ENCODE data around the gene SIGLEC7.
A peak's percentile ranks its signal among the peaks of the same experiment; 100 is the strongest.

Gene SIGLEC7

GRCh38 chr19:51114087-51114729, 27.9 kb upstream of the SIGLEC7 start:
- Histone ChIP-seq H3K27ac (ENCODE audit: low read depth in 2 of 2, low read length in 2 of 2) (no peak overlapping the region), H3K36me3 (ENCODE audit: control insufficient read depth in 2 of 2, insufficient read depth in 2 of 2, low read length in 2 of 2) (no peaks in the 10 kb centered on the region), H3K4me1 (ENCODE audit: control insufficient read depth in 2 of 2, insufficient read depth in 2 of 2, low read length in 2 of 2) (no peaks in the 10 kb centered on the region), H3K4me3 (ENCODE audit: low read length in 2 of 2) (no peak overlapping the region), H3K27me3 (ENCODE audit: control insufficient read depth in 2 of 2, insufficient read depth in 2 of 2, low read length in 2 of 2) (peaks cover 2 to 5% of the 10 kb centered on the region in 2 donors), H3K9me3 (ENCODE audit: control insufficient read depth in 2 of 2, low read length in 2 of 2) (no peaks in the 10 kb centered on the region), H3K9ac (ENCODE audit: low read depth in 1 of 2, low read length in 2 of 2) (no peak overlapping the region)

- no peaks in the 10 kb centered on the region for H3K4me1 ChIP-seq (ENCODE audit: control insufficient read depth in 2 of 2, insufficient read depth in 2 of 2, low read length in 2 of 2)
- no peak overlapping the region for H3K27ac ChIP-seq (ENCODE audit: low read depth in 2 of 2, low read length in 2 of 2)
- H3K9me3 ChIP-seq (ENCODE audit: control insufficient read depth in 2 of 2, low read length in 2 of 2): no peaks in the 10 kb centered on the region
- no peak overlapping the region for H3K9ac ChIP-seq (ENCODE audit: low read depth in 1 of 2, low read length in 2 of 2)
- peaks cover 0 to 2% of the 10 kb centered on the region in 2 donors for H3K27me3 ChIP-seq (ENCODE audit: control insufficient read depth in 2 of 2, insufficient read depth in 2 of 2, low read length in 2 of 2)
- no peaks in the 10 kb centered on the region for H3K36me3 ChIP-seq (ENCODE audit: control insufficient read depth in 2 of 2, insufficient read depth in 2 of 2, low read length in 2 of 2)
- H3K4me3 ChIP-seq (ENCODE audit: low read length in 2 of 2): no peak overlapping the region
These were observed 25.3 kb upstream of the SIGLEC7 start for GRCh38 chr19:51116736-51117286.

- H3K4me3 ChIP-seq (ENCODE audit: low read length in 2 of 2): no peak overlapping the region
- H3K4me1 ChIP-seq (ENCODE audit: control insufficient read depth in 2 of 2, insufficient read depth in 2 of 2, low read length in 2 of 2): peaks cover 0 to 3% of the 10 kb centered on the region in 2 donors
- H3K9ac ChIP-seq (ENCODE audit: low read depth in 1 of 2, low read length in 2 of 2): no peak overlapping the region
- H3K27ac ChIP-seq (ENCODE audit: low read depth in 2 of 2, low read length in 2 of 2): no peak overlapping the region
- no peaks in the 10 kb centered on the region for H3K27me3 ChIP-seq (ENCODE audit: control insufficient read depth in 2 of 2, insufficient read depth in 2 of 2, low read length in 2 of 2)
- no peaks in the 10 kb centered on the region for H3K36me3 ChIP-seq (ENCODE audit: control insufficient read depth in 2 of 2, insufficient read depth in 2 of 2, low read length in 2 of 2)
- no peaks in the 10 kb centered on the region for H3K9me3 ChIP-seq (ENCODE audit: control insufficient read depth in 2 of 2, low read length in 2 of 2)
These were observed 23.0 kb upstream of the SIGLEC7 start for GRCh38 chr19:51119101-51119500.

DNA sequence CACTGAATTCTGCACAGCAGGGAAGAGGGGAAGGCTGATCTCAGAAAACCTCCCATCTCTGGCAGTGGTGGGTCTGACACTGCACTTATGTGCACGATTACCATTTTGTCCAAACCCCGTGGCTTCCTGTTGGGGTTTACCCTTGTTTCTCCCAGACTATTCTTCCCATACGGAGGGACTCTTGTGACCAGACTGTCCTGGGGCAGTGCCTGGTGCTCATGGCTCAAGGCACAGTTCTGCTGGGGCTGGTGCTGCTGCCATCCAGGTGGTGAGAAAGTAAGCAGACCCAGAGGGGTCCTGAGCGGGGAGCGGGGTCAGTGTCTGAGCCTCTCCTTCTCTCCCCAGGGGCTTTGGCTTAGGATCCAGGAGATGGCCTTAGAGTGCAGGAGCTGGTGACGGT, 22.5 kb upstream of the SIGLEC7 start:
- Histone ChIP-seq H3K4me3 (ENCODE audit: low read length in 2 of 2) (no peak overlapping the region), H3K27ac (ENCODE audit: low read depth in 2 of 2, low read length in 2 of 2) (peak overlapping the region in 1 of 2 donors; percentile 9), H3K9ac (ENCODE audit: low read depth in 1 of 2, low read length in 2 of 2) (no peak overlapping the region), H3K27me3 (ENCODE audit: control insufficient read depth in 2 of 2, insufficient read depth in 2 of 2, low read length in 2 of 2) (no peaks in the 10 kb centered on the region), H3K9me3 (ENCODE audit: control insufficient read depth in 2 of 2, low read length in 2 of 2) (no peaks in the 10 kb centered on the region), H3K36me3 (ENCODE audit: control insufficient read depth in 2 of 2, insufficient read depth in 2 of 2, low read length in 2 of 2) (no peaks in the 10 kb centered on the region), H3K4me1 (ENCODE audit: control insufficient read depth in 2 of 2, insufficient read depth in 2 of 2, low read length in 2 of 2) (peaks cover 0 to 6% of the 10 kb centered on the region in 2 donors)

GRCh38 chr19:51120160-51120559, 21.9 kb upstream of the SIGLEC7 start:
- Histone ChIP-seq H3K27ac (ENCODE audit: low read depth in 2 of 2, low read length in 2 of 2) (no peak overlapping the region), H3K27me3 (ENCODE audit: control insufficient read depth in 2 of 2, insufficient read depth in 2 of 2, low read length in 2 of 2) (no peaks in the 10 kb centered on the region), H3K9ac (ENCODE audit: low read depth in 1 of 2, low read length in 2 of 2) (no peak overlapping the region), H3K4me3 (ENCODE audit: low read length in 2 of 2) (no peak overlapping the region), H3K9me3 (ENCODE audit: control insufficient read depth in 2 of 2, low read length in 2 of 2) (no peaks in the 10 kb centered on the region), H3K4me1 (ENCODE audit: control insufficient read depth in 2 of 2, insufficient read depth in 2 of 2, low read length in 2 of 2) (peaks cover 0 to 6% of the 10 kb centered on the region in 2 donors), H3K36me3 (ENCODE audit: control insufficient read depth in 2 of 2, insufficient read depth in 2 of 2, low read length in 2 of 2) (no peaks in the 10 kb centered on the region)

- H3K9me3 ChIP-seq (ENCODE audit: control insufficient read depth in 2 of 2, low read length in 2 of 2): no peaks in the 10 kb centered on the region
- H3K27me3 ChIP-seq (ENCODE audit: control insufficient read depth in 2 of 2, insufficient read depth in 2 of 2, low read length in 2 of 2): no peaks in the 10 kb centered on the region
- H3K36me3 ChIP-seq (ENCODE audit: control insufficient read depth in 2 of 2, insufficient read depth in 2 of 2, low read length in 2 of 2): no peaks in the 10 kb centered on the region
- H3K4me3 ChIP-seq (ENCODE audit: low read length in 2 of 2): no peak overlapping the region
- no peak overlapping the region for H3K9ac ChIP-seq (ENCODE audit: low read depth in 1 of 2, low read length in 2 of 2)
- no peak overlapping the region for H3K27ac ChIP-seq (ENCODE audit: low read depth in 2 of 2, low read length in 2 of 2)
- peaks cover 0 to 6% of the 10 kb centered on the region in 2 donors for H3K4me1 ChIP-seq (ENCODE audit: control insufficient read depth in 2 of 2, insufficient read depth in 2 of 2, low read length in 2 of 2)
These were observed 20.8 kb upstream of the SIGLEC7 start for GRCh38 chr19:51121257-51121656.

- no peaks in the 10 kb centered on the region for H3K27me3 ChIP-seq (ENCODE audit: control insufficient read depth in 2 of 2, insufficient read depth in 2 of 2, low read length in 2 of 2)
- no peaks in the 10 kb centered on the region for H3K36me3 ChIP-seq (ENCODE audit: control insufficient read depth in 2 of 2, insufficient read depth in 2 of 2, low read length in 2 of 2)
- H3K4me1 ChIP-seq (ENCODE audit: control insufficient read depth in 2 of 2, insufficient read depth in 2 of 2, low read length in 2 of 2): peaks cover 0 to 6% of the 10 kb centered on the region in 2 donors
- peak overlapping the region in 1 of 2 donors; percentile 16 for H3K27ac ChIP-seq (ENCODE audit: low read depth in 2 of 2, low read length in 2 of 2)
- H3K9me3 ChIP-seq (ENCODE audit: control insufficient read depth in 2 of 2, low read length in 2 of 2): no peaks in the 10 kb centered on the region
- H3K9ac ChIP-seq (ENCODE audit: low read depth in 1 of 2, low read length in 2 of 2): no peak overlapping the region
- no peak overlapping the region for H3K4me3 ChIP-seq (ENCODE audit: low read length in 2 of 2)
These were observed 19.8 kb upstream of the SIGLEC7 start for GRCh38 chr19:51122112-51122981.

DNA sequence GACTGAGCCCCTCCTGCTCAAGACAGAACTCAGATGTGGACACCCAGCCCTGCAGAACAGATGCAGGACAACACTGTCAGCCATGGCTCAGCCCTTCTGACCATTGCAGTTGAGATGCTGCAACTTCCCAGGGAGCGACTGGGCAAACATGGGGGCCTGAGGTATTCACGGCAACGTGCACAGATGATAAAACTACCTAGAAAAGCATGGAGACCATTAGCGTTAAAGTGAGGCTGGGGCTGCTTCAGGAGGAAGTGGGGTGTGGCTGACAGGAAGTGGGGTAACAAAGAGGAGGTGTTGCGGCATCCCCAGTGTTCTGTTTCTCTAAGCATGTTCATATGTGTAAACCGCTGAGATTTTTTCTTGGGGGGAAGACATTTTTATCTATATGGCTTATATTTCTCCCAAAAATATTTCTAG, 18.7 kb upstream of the SIGLEC7 start:
- H3K4me1 ChIP-seq (ENCODE audit: control insufficient read depth in 2 of 2, insufficient read depth in 2 of 2, low read length in 2 of 2): peaks cover 4 to 9% of the 10 kb centered on the region in 2 donors
- H3K27ac ChIP-seq (ENCODE audit: low read depth in 2 of 2, low read length in 2 of 2): peak overlapping the region in 1 of 2 donors; percentile 16
- H3K27me3 ChIP-seq (ENCODE audit: control insufficient read depth in 2 of 2, insufficient read depth in 2 of 2, low read length in 2 of 2): no peaks in the 10 kb centered on the region

DNA sequence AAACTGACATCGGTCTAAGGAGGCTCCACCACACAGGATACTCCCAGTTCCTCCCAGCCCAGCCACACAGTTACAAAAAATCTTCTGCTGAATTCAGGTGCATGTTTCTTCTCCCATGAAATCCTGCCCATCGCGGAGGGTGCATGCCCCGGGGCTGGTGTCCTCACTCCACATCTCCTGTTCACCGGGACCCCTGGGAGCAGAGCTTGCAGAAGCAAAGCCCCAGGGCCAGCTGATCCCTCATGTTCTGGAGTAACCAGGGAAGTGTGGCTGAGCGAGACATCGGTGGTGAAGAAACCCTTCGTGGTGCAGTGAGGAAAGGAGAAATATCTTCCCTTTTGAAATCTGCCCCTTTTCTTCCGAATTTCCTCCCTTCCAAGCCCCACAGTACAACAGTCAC, 18.3 kb upstream of the SIGLEC7 start:
- peak overlapping the region in 1 of 2 donors; percentile 43 for H3K27ac ChIP-seq (ENCODE audit: low read depth in 2 of 2, low read length in 2 of 2)
- no peaks in the 10 kb centered on the region for H3K27me3 ChIP-seq (ENCODE audit: control insufficient read depth in 2 of 2, insufficient read depth in 2 of 2, low read length in 2 of 2)
- H3K9ac ChIP-seq (ENCODE audit: low read depth in 1 of 2, low read length in 2 of 2): no peak overlapping the region
- no peaks in the 10 kb centered on the region for H3K9me3 ChIP-seq (ENCODE audit: control insufficient read depth in 2 of 2, low read length in 2 of 2)
- no peaks in the 10 kb centered on the region for H3K36me3 ChIP-seq (ENCODE audit: control insufficient read depth in 2 of 2, insufficient read depth in 2 of 2, low read length in 2 of 2)
- H3K4me3 ChIP-seq (ENCODE audit: low read length in 2 of 2): no peak overlapping the region
- H3K4me1 ChIP-seq (ENCODE audit: control insufficient read depth in 2 of 2, insufficient read depth in 2 of 2, low read length in 2 of 2): peaks cover 6 to 13% of the 10 kb centered on the region in 2 donors

More for the DNA sequence above, 18.7 kb upstream of the SIGLEC7 start:
- Histone ChIP-seq H3K9me3 (ENCODE audit: control insufficient read depth in 2 of 2, low read length in 2 of 2) (no peaks in the 10 kb centered on the region), H3K9ac (ENCODE audit: low read depth in 1 of 2, low read length in 2 of 2) (no peak overlapping the region), H3K36me3 (ENCODE audit: control insufficient read depth in 2 of 2, insufficient read depth in 2 of 2, low read length in 2 of 2) (no peaks in the 10 kb centered on the region), H3K4me3 (ENCODE audit: low read length in 2 of 2) (no peak overlapping the region)

GRCh38 chr19:51124216-51124615, 17.9 kb upstream of the SIGLEC7 start:
- Histone ChIP-seq H3K27ac (ENCODE audit: low read depth in 2 of 2, low read length in 2 of 2) (peak overlapping the region in 1 of 2 donors; percentile 43), H3K4me3 (ENCODE audit: low read length in 2 of 2) (no peak overlapping the region), H3K9me3 (ENCODE audit: control insufficient read depth in 2 of 2, low read length in 2 of 2) (no peaks in the 10 kb centered on the region), H3K4me1 (ENCODE audit: control insufficient read depth in 2 of 2, insufficient read depth in 2 of 2, low read length in 2 of 2) (peaks cover 7 to 13% of the 10 kb centered on the region in 2 donors), H3K36me3 (ENCODE audit: control insufficient read depth in 2 of 2, insufficient read depth in 2 of 2, low read length in 2 of 2) (no peaks in the 10 kb centered on the region), H3K9ac (ENCODE audit: low read depth in 1 of 2, low read length in 2 of 2) (no peak overlapping the region), H3K27me3 (ENCODE audit: control insufficient read depth in 2 of 2, insufficient read depth in 2 of 2, low read length in 2 of 2) (no peaks in the 10 kb centered on the region)

Measured in mucosa of rectum (tissue), 2 donors.